Brain pericyte (primary cell): ENCODE data around the gene FRAT1.
"Not testable (repeated sequence)": the region's sequence is repeated elsewhere in the genome, so short reads cannot be mapped to it uniquely, and the experiment has no call there.

Experiments
- DNase-seq: peaks from one replicate; pipeline ENCODE4 v3.0.0-alpha.2; 2012; ENCODE audit warnings: low read depth, low spot score

Gene FRAT1, protein sequence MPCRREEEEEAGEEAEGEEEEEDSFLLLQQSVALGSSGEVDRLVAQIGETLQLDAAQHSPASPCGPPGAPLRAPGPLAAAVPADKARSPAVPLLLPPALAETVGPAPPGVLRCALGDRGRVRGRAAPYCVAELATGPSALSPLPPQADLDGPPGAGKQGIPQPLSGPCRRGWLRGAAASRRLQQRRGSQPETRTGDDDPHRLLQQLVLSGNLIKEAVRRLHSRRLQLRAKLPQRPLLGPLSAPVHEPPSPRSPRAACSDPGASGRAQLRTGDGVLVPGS

DNA sequence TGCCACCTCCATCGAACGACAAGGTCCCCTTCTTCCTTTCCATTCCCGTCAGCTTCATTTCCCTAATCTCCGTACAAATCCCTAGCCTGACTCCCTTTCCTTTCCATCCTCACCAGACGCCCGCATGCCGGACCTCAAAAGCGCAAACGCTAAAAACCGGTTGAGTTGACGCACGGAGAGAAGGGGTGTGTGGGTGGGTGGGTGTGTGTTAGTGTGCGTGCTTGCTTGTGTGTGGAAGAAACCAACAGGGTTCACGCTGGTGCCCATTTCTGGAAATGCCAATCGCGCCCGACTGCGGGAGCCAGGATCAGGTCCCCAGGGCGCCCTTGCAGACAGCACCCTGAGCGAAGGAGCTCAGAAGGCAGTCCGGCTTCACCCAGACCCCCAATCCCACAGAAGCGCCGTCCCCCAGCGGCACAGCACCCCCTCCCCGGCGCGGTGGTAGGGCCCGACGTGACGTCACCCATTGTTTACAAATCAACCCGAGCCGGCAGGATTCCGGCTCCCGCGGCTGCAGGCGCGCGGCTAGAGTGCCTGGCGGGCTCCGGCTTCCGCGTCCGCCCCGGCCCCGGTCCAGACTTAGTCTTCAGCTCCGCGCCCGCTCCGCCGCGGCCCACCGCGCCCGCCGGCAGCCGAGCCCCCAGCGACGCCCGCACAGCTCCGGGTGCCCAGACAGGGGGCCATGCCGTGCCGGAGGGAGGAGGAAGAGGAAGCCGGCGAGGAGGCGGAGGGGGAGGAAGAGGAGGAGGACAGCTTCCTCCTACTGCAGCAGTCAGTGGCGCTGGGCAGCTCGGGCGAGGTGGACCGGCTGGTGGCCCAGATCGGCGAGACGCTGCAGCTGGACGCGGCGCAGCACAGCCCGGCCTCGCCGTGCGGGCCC lies at the start of gene FRAT1:
TSS of gene FRAT1 (plus strand) at position 500 of the 880 bp plus-strand sequence. CDS start at position 683, 183 bp downstream.
- DNase-seq: peak; percentile 80

DNA sequence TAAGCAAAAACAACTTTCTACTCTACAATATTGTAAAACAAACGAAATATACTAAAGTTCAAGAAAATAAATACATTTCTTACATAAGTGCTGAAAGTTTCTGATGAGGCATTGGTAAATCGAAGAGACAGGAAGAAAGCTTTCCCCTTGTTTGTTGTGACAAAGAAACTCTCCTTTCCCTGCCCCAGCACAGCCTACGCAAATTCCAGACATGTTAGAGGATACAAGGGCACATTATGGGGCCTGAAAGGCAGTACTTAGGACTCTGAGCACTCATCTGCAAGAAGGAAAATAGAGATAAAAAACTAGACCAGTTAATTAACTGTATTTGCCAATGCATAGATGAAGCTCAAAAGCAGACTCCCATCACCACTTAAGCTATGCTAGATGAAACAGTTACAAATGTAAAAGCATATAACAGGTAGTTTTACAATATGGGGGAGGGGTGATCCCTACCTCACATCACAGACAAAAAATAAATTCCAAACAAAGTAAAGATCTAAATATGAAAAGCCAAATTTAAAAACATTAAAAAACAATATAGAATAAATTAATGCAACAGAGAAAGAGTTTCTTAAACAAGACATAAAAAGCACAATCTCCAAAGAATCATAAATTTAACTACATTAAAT lies 48.4 kb upstream of the FRAT1 start:
- no peak for DNase-seq

DNA sequence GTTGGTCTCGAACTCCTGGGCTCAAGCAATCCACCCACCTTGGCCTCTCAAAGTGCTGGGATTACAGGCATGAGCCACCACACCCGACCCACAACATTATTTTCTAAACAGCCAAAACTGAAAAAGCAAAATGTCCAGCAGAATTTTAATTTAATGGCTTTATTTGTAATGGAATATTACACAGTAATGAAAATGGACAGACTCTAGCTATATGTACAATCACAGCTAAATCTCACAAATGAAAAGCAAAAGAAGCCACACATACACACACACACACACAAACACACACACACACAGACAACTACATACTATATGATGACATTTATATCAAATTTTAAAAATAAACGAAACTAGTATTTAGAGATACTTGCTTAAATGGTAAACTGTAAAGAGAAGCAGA lies 45.4 kb upstream of the FRAT1 start:
- no peak for DNase-seq

DNA sequence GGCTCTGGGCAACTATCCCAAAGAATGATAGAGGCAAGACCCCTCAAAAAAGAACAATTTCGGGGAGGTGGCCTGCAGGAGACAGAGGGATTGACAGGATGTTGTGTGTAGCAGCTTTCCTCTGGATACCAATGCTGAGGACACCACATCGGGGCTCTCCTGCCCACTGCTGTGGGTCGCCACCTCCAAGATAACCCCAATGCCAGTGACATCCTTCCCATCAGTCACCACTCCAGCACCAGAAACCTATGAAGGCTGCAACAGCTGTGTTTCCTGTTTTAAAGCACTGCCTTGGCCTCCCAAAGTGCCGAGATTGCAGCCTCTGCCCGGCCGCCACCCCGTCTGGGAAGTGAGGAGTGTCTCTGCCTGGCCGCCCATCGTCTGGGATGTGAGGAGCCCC lies 44.2 kb upstream of the FRAT1 start:
- DNase-seq: no peak

DNA sequence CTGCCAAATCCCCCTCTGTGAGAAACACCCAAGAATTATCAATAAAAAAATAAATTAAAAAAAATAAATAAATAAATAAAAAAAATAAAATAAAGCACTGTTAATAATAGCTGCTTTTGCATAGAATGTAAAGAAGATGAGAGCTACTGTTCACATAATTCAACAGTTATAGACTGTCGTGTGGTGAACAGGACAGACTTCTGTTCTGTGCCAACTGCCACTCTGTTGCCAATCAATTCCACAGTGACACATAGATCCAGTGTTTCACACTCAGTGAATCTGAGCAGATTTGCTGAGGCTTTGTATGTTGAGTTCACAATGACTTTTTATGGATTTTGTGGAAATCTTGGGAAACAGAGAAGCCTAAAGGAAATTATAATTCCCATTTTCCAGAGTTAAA lies 41.5 kb upstream of the FRAT1 start:
- no peak for DNase-seq

DNA sequence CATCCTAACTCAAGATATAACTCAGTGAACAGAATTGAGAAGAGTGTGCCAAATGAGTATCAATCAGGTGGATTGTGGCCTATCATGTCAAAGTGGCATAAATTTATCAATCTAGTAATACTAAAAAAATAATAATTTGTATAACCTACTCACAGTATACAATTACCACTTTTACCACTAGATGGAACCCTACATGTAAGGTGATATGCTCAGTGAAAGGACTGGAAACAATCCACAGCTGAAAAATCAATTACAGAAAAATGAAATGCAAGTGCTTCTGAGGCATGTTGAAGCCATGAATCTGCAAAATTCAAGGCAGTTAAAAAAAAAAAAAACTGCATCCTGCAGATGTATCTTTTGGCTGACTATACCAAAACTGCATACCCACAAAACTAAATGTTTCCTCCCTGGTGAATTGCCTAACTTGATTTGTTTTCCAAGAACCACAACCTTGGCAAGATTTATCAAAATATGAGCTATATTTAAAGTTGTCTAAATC lies 40.5 kb upstream of the FRAT1 start:
- peak; percentile 76 for DNase-seq

DNA sequence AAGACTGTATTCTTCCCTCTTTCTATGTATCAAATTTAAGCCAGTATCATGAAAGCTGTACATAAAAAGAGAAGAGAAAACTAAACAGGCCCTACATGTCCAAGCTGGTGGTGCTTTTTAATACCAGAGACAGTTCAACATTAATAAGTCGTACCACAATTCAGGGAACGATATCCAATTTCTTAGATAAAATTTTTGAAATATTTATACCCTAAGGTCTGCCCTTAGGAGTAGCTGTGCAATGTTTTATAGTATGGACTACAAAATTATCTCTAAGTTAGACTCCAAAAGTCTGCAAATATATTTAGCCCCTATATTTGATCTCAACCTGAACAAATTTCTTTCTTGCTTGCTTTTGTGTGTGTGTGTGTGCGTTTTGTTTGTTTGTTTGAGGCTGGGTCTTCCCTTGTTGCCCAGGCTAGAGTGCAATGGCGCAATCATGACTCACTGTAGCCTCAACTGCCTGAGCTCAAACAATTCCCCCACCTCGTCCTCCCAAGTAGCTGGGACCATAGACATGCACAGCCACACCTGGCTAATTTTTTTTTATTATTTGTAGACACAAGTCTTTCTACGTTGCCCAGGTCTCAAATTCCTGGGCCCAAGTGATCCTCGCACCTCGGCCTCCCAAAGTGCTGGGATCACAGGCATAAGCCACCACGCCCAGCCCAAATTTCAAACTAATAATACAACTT lies 39.8 kb upstream of the FRAT1 start:
- no peak for DNase-seq

DNA sequence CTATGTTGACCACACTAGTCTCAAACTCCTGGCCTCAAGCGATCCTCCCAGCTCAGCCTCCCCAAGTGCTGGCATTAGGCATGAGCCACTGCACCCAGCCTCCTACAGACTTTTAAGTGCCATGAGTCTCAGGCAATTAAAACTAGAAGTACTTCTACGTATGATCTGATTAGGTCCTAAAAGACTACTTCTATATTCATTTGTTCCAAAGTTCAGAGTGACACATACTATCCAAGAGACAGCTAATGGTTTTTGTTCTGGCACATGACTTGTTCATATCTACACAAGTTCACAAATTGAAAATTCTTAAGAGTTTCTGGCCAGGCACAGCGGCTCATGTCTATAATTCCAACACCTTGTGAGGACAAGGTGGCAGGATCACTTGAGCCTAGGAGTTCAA lies 38.3 kb upstream of the FRAT1 start:
- DNase-seq: no peak

DNA sequence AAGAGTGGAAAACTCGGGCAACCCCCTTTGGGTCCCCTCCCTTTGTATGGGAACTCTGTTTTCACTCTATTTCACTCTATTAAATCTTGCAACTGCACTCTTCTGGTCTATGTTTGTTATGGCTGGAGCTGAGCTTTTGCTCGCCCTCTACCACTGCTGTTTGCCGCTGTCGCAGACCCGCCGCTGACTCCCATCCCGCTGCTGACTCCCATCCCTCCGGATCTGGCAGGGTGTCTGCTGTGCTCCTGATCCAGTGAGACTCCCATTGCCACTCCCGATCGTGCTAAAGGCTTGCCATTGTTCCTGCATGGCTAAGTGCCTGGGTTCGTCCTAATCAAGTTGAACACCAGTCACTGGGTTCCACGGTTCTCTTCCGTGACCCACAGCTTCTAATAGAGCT lies 29.0 kb upstream of the FRAT1 start:
- not testable (repeated sequence) for DNase-seq

DNA sequence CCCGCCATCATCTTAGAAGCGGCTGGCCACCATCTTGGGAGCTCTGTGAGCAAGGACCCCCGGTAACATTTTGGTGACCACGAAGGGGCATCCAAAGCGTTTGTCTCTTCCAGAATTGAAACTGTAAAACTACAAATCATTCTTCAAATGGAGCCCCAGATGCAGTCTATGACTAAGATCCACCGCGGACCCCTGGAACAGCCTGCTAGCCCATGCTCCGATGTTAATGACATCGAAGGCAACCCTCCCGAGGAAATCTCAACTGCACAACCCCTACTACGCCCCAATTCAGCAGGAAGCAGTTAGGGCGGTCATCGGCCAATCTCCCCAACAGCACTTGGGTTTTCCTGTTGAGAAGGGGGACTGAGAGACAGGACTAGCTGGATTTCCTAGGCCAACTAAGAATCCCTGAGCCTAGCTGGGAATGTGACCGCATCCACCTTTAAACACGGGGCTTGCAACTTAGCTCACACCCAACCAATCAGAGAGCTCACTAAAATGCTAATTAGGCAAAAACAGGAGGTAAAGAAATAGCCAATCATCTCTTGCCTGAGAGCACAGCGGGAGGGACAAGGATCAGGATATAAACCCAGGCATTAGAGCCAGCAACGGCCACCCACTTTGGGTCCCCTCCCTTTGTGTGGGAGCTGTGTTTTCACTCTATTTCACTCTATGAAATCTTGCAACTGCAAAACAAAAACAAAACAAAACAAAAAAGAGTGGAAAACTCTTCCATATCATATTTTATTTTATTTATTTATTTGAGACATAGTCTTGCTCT lies 28.3 kb upstream of the FRAT1 start:
- not testable (repeated sequence) for DNase-seq

DNA sequence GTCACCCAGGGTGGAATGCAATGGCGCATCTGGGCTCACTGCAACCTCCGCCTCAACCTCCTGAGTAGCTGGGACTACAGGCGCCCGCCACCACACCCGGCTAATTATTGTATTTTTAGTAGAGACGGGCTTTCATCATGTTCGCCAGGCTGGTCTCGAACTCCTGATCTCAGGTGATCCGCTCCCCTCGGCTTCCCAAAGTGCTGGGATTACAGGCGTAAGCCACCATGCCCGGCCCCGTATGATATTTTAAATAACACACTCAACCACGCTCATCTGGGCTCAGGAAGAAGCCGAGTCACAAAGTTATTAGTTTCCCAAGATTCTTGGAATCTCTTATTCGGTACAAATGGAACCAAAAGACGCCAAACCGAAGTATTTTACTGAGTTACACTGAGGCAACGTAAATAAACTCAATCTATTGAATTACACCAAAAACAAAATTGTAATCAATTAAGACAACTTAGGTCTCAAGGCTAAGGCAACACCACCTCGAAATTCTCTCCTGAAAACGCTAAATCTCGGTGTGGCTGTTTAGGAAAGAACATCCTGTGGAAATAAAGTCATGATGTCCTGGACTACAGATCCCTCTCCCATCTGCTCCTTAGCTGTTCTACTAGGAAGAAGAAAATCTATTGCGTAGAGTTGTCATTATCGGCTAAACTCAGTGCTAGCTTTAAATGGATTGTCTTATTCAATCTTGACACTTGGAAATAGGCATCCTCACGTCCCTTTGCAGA lies 27.5 kb upstream of the FRAT1 start:
- DNase-seq: no peak

DNA sequence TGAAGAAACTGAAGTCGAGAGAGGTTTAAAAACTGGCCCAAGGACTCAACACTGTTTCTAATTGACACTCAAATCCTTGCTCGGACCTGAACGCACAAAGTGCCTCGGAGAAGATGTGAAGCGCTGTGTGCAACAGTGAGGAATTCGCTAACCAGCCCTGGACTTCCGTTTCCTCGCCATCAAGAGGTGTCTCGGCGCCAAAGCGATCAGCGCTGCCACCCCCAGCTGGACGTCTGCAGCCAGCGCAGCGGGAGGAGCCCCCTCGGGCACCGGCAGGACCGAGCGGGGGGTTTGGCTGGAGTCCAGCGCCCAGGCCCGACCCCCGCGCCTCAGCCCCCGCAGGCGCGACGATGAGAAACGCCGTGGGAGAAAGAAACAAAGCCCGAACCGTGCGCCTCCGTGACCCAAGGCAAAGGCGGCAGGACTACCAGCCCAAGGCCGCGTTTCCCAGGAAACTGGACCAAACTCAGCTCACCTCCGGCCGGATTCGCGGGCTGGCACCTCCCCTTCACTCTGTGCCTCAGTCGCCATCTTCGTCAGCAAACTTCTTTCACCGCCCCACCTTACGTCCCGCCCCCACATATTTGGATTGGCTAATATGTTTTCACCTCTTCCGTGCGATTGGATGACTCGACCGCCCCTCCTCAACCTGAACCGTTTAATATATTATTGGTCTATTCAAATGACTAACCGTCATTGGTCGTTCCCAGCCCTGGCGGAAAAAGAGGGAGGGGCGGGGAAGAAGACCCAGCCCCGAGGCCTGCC lies 26.8 kb upstream of the FRAT1 start, which contains the start of gene ARHGAP19:
TSS of gene ARHGAP19 (minus strand) at position 541 of the 765 bp plus-strand sequence. CDS start at position 531, 10 bp downstream.
- DNase-seq: peak; percentile 94

DNA sequence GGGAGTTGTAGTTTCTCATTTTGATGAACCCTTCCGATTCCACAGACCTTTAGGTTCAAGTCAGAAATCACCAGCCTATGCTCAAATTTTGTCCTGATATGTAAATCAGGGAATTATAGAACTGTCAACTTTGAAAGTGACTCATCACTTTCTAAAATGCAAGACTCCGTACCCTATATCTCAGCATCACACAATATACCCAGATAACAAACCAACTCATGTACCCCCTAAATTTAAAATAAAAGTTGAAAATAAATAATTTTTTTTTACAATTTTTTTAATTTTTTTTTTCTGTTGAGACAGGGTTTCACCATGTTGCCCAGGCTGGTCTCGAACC lies 26.2 kb upstream of the FRAT1 start:
- DNase-seq: no peak

DNA sequence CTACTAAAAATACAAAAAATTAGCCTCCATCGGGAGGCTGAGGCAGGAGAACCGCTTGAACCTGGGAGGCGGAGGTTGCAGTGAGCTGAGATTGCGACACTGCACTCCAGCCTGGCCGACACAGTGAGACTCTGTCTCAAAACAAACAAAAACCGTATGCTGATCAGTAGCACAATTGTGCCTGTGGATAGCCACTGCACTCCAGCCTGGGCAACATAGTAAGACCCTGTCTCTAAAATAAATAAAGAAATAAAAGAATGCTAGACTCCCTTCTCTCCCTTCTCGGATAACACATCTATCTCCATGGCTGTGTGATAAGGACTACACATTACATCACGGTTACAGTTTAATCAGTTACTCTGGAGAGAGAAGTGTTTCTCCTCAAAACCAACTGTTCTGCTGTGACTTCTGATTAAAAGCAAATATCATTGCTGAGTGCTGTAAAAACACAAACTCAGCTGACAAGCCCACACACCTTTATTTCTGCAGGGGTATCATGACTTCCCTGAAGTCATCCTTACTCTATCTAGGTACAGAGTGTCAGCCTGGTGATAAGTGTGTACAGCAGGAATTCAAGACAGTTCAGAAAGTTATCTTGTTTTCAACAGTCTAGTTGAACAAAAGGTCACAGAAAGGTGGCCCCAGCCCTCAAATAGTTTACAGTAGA lies 21.4 kb upstream of the FRAT1 start:
- DNase-seq: no peak

DNA sequence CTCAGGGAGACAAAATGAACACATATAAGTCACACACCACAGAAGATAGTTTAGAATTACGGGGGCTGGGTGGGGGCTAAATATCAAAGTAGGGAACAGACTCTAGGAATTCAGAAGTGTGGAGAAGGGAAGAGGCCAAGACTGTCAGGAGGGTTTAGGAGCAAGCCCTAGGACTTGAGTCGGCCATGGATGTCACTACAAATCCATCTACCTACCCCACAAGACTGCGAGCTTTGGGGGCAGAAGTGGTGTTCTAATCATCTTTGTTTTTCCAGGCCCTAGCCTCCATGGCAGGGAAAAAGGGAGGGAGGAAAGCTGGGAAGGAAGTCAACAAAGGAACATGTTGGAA lies 20.9 kb upstream of the FRAT1 start:
- DNase-seq: no peak

DNA sequence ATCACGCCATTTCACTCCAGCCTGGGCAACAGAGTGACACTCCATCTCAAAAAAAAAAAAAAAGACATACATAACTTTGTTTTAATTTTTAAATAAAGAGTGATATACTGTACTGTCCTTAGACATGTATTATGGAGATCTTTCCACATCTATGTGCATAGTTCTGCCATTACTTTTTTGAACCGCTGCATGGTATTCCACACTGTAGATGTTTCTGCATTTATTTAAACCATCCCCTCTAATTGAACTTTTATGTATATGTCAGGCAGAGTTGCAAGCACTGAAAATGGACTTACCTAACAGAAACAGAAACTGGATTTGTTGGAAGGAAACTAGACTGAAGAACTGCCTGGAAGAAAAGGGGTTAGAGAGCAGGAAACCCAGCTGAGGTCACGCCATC lies 18.1 kb upstream of the FRAT1 start:
- DNase-seq: no peak

DNA sequence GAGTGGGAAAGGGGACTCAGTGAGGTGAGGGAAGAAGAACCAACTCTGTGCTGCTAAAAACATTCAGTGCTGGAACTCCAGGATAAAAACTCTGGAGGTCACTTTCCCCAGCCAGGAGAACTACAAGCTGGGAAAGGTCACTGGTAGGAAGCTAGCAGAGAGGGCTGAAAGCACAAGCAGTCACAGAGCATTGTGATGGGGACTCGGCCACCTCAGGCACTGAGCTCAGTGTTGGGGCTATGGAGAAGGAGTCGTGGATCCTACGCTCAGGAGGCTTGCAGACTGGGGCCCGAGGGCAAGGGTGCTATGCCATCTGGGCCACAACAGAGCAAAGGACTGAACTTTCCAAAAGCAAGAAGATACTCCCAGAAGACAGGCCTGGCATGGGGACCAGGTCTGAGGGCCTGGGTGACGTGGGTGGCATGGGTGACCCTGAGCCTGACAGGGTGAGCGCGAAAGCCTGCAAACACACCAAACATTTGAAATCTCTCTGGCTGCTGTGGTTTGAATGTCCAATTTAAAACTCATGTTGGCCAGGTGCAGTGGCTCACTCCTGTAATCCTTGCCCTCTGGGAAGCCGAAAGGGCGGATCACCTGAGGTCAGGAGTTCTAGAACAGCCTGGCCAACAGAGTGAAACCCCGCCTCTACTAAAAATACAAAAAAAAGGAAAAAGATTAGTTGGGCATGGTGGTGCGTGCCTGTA lies 16.8 kb upstream of the FRAT1 start:
- no peak for DNase-seq

DNA sequence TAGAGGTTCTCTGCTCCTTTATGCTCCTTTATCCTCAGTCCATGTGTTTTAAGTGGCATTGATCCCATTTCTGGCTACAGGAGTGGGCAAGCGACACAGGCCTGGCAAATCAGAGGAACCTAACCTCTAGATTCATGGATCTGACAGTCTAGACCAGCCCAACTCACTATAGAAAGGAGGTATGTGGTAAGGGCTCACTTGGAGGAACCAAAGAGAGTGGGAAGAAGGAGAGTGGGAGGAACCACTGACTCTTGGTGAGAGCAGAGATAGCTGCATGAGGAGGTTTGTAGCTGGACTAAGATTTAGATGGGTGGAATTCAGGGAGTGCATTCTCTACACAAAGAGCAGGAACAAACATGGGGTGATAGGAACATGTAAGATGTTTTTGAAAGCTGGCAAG lies 11.6 kb upstream of the FRAT1 start:
- no peak for DNase-seq
